ENCODE measurements around the gene ALDH1L1. TPM values are rescaled to one million over a fixed set of nuclear protein-coding genes. Genes with fewer than 3 reads are reported as not detected.
A peak's percentile ranks its signal among the peaks of the same experiment; 100 is the strongest.

The ALDH1L1 gene
- total RNA-seq, 1 donor from 2014 or later = 0.49 TPM

DNA sequence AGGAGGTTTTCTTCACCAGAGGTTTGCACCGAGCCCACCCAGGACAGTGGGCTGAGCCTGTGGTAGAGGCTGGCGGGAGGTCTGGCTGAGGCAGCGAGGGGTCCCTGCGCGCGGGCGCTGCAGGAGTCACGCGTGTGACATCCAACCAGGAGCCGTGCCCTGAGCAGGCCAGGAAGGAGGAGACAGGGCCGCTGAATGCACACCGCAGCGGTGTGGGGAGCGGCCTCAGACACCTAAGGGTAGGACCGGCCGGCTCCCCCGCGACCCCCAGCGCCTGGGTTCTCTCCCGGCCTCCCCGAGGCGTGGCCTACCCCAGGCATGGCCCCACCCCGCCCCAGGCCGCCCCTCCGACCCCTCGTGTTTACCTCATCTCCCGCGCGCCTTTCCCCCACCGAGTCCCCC, 96.9 kb downstream of the ALDH1L1 start:
- TF ChIP-seq, protein P1, sequence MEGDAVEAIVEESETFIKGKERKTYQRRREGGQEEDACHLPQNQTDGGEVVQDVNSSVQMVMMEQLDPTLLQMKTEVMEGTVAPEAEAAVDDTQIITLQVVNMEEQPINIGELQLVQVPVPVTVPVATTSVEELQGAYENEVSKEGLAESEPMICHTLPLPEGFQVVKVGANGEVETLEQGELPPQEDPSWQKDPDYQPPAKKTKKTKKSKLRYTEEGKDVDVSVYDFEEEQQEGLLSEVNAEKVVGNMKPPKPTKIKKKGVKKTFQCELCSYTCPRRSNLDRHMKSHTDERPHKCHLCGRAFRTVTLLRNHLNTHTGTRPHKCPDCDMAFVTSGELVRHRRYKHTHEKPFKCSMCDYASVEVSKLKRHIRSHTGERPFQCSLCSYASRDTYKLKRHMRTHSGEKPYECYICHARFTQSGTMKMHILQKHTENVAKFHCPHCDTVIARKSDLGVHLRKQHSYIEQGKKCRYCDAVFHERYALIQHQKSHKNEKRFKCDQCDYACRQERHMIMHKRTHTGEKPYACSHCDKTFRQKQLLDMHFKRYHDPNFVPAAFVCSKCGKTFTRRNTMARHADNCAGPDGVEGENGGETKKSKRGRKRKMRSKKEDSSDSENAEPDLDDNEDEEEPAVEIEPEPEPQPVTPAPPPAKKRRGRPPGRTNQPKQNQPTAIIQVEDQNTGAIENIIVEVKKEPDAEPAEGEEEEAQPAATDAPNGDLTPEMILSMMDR (conservative IDR thresholded peaks at IDR 0.05) = no peak
- H3K9me3 Mint-ChIP-seq = peaks cover 11% of the 10 kb centered on the region
- H3K36me3 Mint-ChIP-seq (ENCODE audit: low read depth) = peaks cover 19% of the 10 kb centered on the region
- peaks cover 24% of the 10 kb centered on the region for H3K4me1 Mint-ChIP-seq
- H3K27me3 Mint-ChIP-seq (ENCODE audit: low read depth) = no peaks in the 10 kb centered on the region
- DNase-seq (ENCODE audit: low read depth, low spot score) = peak; percentile 36
- H3K27ac Mint-ChIP-seq (ENCODE audit: unreplicated experiment) = peak overlapping the region; percentile 57
- H3K4me3 Mint-ChIP-seq = peak overlapping the region; percentile 92

DNA sequence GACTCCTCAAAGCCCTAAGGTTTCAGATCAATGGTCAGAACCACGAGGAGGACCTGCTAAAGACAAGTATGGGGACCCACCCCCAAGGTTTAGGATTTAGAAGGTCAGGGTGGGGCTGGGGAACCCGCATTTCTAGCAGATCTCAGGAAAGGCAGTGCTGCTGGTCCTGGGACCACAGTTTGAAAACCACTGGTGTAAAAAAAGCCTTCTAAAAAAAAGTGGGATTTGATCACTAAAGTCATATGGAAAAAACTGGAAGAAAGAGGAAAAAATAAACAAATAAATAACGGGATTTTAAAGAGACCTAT, 97.3 kb downstream of the ALDH1L1 start:
- Mint-ChIP-seq H3K4me1 (peaks cover 24% of the 10 kb centered on the region), H3K27ac (ENCODE audit: unreplicated experiment) (no peak overlapping the region), H3K27me3 (ENCODE audit: low read depth) (no peaks in the 10 kb centered on the region), H3K4me3 (peak overlapping the region; percentile 92), H3K9me3 (peaks cover 11% of the 10 kb centered on the region), H3K36me3 (ENCODE audit: low read depth) (peaks cover 21% of the 10 kb centered on the region)
- TF ChIP-seq, protein P1 (conservative IDR thresholded peaks at IDR 0.05) = no peak
- no peak for DNase-seq (ENCODE audit: low read depth, low spot score)

DNA sequence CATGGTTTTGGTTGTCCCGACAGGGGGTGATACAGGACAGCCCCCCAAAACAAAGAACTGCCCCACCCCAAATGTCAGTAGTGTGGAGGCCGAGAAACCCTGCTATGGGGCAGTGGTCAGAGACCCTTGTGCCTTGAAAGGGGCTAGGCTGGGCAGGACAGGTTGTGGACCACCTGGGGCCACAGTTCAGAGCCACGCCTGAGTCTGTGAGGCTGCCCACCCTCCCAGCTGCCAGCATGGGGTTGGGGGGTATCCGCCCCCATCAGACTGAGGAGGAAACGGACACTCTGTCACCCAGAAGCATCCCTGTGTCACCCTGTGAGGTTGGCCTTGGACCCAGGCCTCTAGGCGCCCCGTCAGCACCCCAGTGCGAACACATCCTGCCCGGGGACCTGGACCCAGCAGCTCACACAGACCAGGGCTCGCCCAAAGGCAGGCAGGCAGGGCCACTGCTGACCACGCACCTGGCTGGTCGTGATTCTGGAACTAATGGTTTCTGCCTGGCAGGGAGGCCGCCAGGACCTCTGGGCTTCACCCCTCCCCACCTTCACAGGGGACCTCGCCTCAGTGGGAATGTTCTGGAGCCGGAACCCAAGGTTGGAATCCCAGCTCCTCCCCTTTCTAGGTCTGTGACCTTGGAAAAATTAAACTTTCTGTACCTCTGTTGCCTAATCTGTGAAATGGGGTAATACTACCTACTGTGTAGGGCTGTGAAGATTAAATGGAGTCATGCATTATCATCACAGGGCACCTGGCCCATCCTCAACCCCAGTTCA, 97.8 kb downstream of the ALDH1L1 start:
- no peak for DNase-seq (ENCODE audit: low read depth, low spot score)
- Mint-ChIP-seq H3K27ac (ENCODE audit: unreplicated experiment) (no peak overlapping the region), H3K9me3 (peaks cover 11% of the 10 kb centered on the region), H3K4me1 (peaks cover 24% of the 10 kb centered on the region), H3K27me3 (ENCODE audit: low read depth) (no peaks in the 10 kb centered on the region), H3K4me3 (peak overlapping the region; percentile 92), H3K36me3 (ENCODE audit: low read depth) (peaks cover 21% of the 10 kb centered on the region)
- TF ChIP-seq, protein P1 (conservative IDR thresholded peaks at IDR 0.05) = no peak

DNA sequence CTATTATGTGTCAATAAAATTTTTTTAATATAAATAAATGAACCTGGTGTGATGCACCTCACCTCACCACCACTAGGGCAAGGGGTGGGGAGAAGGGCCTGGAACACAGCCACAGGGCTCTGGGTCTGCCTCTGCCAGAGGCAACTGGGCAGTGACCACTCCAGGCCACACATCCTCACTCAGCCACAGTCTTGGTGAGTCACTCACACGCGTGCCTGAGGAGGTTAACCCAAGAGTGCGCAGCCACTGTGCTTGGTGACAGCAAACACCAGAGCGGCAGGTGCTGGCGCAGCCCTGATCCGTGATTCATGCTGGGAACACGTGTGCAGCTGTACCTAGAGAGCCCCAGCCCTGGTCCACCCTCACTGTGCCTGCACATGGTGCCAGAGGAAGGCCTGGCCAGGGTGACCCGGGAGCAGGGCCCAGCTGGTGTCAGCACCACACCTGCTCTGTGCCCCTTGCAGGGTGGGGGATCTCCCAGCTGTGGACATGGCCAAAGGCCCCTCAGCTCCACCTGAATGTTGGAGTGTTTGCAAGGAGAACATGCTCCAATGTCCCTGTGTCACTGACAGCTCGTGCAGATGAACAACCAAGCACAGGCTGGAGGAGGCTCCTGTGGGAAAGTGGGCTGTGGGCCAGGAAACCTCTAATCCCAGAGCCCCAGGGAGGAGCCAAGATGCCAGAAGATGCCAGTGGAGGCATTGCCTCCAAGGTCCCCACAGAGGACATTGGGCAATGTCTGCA, 98.6 kb downstream of the ALDH1L1 start:
- DNase-seq (ENCODE audit: low read depth, low spot score) = no peak
- TF ChIP-seq, protein P1 (conservative IDR thresholded peaks at IDR 0.05) = peak; percentile 57
- Mint-ChIP-seq H3K36me3 (ENCODE audit: low read depth) (peaks cover 21% of the 10 kb centered on the region), H3K9me3 (peaks cover 11% of the 10 kb centered on the region), H3K4me3 (peak overlapping the region; percentile 79), H3K27ac (ENCODE audit: unreplicated experiment) (no peak overlapping the region), H3K27me3 (ENCODE audit: low read depth) (no peaks in the 10 kb centered on the region), H3K4me1 (peaks cover 24% of the 10 kb centered on the region)

DNA sequence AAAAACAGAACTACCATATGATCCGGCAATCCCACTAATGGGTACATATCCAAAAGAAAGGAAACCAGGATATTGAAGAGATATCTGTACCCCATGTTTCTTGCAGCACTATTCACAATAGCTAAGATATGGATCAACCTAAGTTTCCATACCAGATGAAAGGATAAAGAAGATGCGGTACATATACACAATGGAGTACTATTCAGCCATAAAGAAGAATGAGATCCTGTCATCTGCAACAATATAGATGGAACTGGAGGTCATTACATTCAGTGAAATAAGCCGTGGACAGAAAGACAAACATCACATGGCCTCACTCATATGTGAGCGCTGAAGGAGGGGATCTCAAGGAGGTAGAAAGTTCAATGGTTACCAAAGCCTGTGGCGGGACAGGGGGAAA, 99.4 kb downstream of the ALDH1L1 start:
- peaks cover 24% of the 10 kb centered on the region for H3K4me1 Mint-ChIP-seq
- peak overlapping the region; percentile 79 for H3K4me3 Mint-ChIP-seq
- TF ChIP-seq, protein P1 (conservative IDR thresholded peaks at IDR 0.05) = no peak
- H3K27ac Mint-ChIP-seq (ENCODE audit: unreplicated experiment) = no peak overlapping the region
- no peak for DNase-seq (ENCODE audit: low read depth, low spot score)
- H3K36me3 Mint-ChIP-seq (ENCODE audit: low read depth) = peaks cover 24% of the 10 kb centered on the region
- H3K27me3 Mint-ChIP-seq (ENCODE audit: low read depth) = no peaks in the 10 kb centered on the region
- H3K9me3 Mint-ChIP-seq = peaks cover 10% of the 10 kb centered on the region
